GM23338 (cell line): Measurements from ENCODE around the gene TENM4. TPM values are rescaled to one million over a fixed set of nuclear protein-coding genes. Genes with fewer than 3 reads are reported as not detected.

ENCODE experiments used
- ATAC-seq: fragments of 200-7000 bp; cut with Tn5 transposase; 3 replicates; pipeline ENCODE4 v1.9.1; 2020
- DNase-seq: peaks from one replicate; pipeline ENCODE4 v3.0.0-alpha.2; 2015; ENCODE audit warnings: low spot score
- H2AFZ ChIP-seq: fragments of 200-600 bp; sonication (generic); 2 replicates; pipeline ENCODE4 v1.8.0; 2016; ENCODE audit warnings: antibody characterized with exemption, mild to moderate bottlenecking, moderate library complexity
- H3F3A ChIP-seq: fragments of 200-600 bp; sonication (generic); replicated peaks from 2 replicates; pipeline ENCODE4 v1.8.0; 2017; ENCODE audit warnings: antibody characterized with exemption, mixed run types, low read depth
- H3K27ac ChIP-seq: fragments of 200-600 bp; sonication (generic); 2 replicates; pipeline ENCODE4 v1.6.1; 2016; ENCODE audit warnings: low read depth
- H3K27me3 ChIP-seq: fragments of 200-600 bp; sonication (generic); 2 replicates; pipeline ENCODE4 v1.8.0; 2016; ENCODE audit warnings: mild to moderate bottlenecking, mixed run types, moderate library complexity; ENCODE audit not compliant: insufficient read depth
- H3K36me3 ChIP-seq: fragments of 200-600 bp; sonication (generic); 2 replicates; pipeline ENCODE4 v1.8.0; 2016; ENCODE audit warnings: mild to moderate bottlenecking; ENCODE audit not compliant: insufficient read depth
- H3K4me1 ChIP-seq: fragments of 200-600 bp; sonication (generic); 2 replicates; pipeline ENCODE4 v1.8.0; 2016; ENCODE audit warnings: mild to moderate bottlenecking, moderate library complexity; ENCODE audit not compliant: insufficient read depth
- H3K4me2 ChIP-seq: fragments of 200-600 bp; sonication (generic); 2 replicates; pipeline ENCODE4 v1.7.1; 2017; ENCODE audit warnings: mixed run types
- H3K4me3 ChIP-seq: fragments of 200-600 bp; sonication (generic); 2 replicates; pipeline ENCODE4 v1.6.1; 2016; ENCODE audit warnings: mixed run types
- H3K79me2 ChIP-seq: fragments of 200-600 bp; sonication (generic); replicated peaks from 2 replicates; pipeline ENCODE4 v1.8.0; 2017; ENCODE audit warnings: mild to moderate bottlenecking; ENCODE audit not compliant: insufficient read depth
- H3K9me2 ChIP-seq: fragments of 200-600 bp; sonication (generic); 2 replicates; pipeline ENCODE4 v1.8.0; 2017; ENCODE audit not compliant: insufficient read depth
- H4K20me1 ChIP-seq: fragments of 200-600 bp; sonication (generic); replicated peaks from 2 replicates; pipeline ENCODE4 v1.8.0; 2017; ENCODE audit warnings: mild to moderate bottlenecking; ENCODE audit not compliant: insufficient read depth
- H3K27ac Mint-ChIP-seq: 2 replicates; pipeline ENCODE4 v1.8.0; 2020; ENCODE audit warnings: inconsistent platforms, mild to moderate bottlenecking, moderate library complexity, mixed read lengths
- H3K27me3 Mint-ChIP-seq: 3 replicates; pipeline ENCODE4 v1.8.0; 2022; ENCODE audit warnings: low read depth, mild to moderate bottlenecking, moderate library complexity, mixed read lengths, inconsistent platforms; ENCODE audit not compliant: insufficient read depth, poor library complexity
- H3K36me3 Mint-ChIP-seq: 3 replicates; pipeline ENCODE4 v1.8.0; 2021; ENCODE audit warnings: low read depth, mild to moderate bottlenecking, inconsistent platforms, moderate library complexity, mixed read lengths
- H3K4me1 Mint-ChIP-seq: 3 replicates; pipeline ENCODE4 v1.8.0; 2020; ENCODE audit warnings: mild to moderate bottlenecking, inconsistent platforms, mixed read lengths
- H3K4me3 Mint-ChIP-seq: 3 replicates; pipeline ENCODE4 v1.8.0; 2021; ENCODE audit warnings: moderate library complexity, mild to moderate bottlenecking, inconsistent platforms, mixed read lengths
- H3K9me3 Mint-ChIP-seq: 3 replicates; pipeline ENCODE4 v1.8.0; 2020; ENCODE audit warnings: moderate library complexity, mild to moderate bottlenecking, inconsistent platforms, mixed read lengths
- EZH2 ChIP-seq: fragments of 200-600 bp; sonication (generic); IDR thresholded peaks from one replicate; pipeline ENCODE4 v1.8.0; 2017; ENCODE audit warnings: antibody characterized with exemption, mild to moderate bottlenecking, low read depth; ENCODE audit not compliant: unreplicated experiment
- EZH2phosphoT487 ChIP-seq: fragments of 200-600 bp; sonication (generic); IDR thresholded peaks from one replicate; pipeline ENCODE4 v1.8.1; 2018; ENCODE audit warnings: antibody characterized with exemption; ENCODE audit not compliant: unreplicated experiment
- POLR2AphosphoS5 ChIP-seq: IDR thresholded peaks from 2 replicates; pipeline ENCODE4 v1.6.1; 2016; ENCODE audit warnings: antibody characterized with exemption, low read depth
- ZNF331 ChIP-seq: fragments of 250-450 bp; sonication (Bioruptor Pico); IDR thresholded peaks from 2 replicates; pipeline ENCODE4 v1.5.0; 2020; ENCODE audit warnings: low read depth, mild to moderate bottlenecking, moderate library complexity
- polyA plus RNA-seq: library from polyadenylated mRNA; unstranded; fragments of >200 nt; fragmentation: Nextera tagmentation; extraction: Ambion mirVana; gene quantifications from 2 replicates; pipeline ENCODE4 v1.2.1, GENCODE V29; 2016
- total RNA-seq: library from RNA; depleted of rRNA; stranded (reverse); fragments of >200 nt; shearing (Covaris generic); gene quantifications from 2 replicates; pipeline ENCODE4 v1.2.3, GENCODE V29; 2014
- TF ChIP-seq, protein P1 (sequence below): fragments of 250-450 bp; sonication (Bioruptor Pico); IDR thresholded peaks from 2 replicates; pipeline ENCODE4 v1.5.0; 2020; ENCODE audit warnings: mild to moderate bottlenecking, moderate library complexity
- TF ChIP-seq, protein P2 (sequence below): IDR thresholded peaks from 2 replicates; pipeline ENCODE4 v1.6.1; 2016; ENCODE audit warnings: antibody characterized with exemption
- TF ChIP-seq, protein P3 (sequence below), 2 experiments: fragments of 200-600 bp in 1 of 2; sonication (generic) in 1 of 2; conservative IDR thresholded peaks; 2 replicates each; pipeline versions ENCODE4 v1.5.1 to v1.6.1; 2016 to 2017; ENCODE audit warnings: antibody characterized with exemption in 2 of 2, low read depth in 2 of 2, mild to moderate bottlenecking in 2 of 2, moderate library complexity in 1 of 2

TENM4 gene
- total and polyA plus RNA-seq, 2 experiments from 2014 or later = 7.3 TPM

DNA sequence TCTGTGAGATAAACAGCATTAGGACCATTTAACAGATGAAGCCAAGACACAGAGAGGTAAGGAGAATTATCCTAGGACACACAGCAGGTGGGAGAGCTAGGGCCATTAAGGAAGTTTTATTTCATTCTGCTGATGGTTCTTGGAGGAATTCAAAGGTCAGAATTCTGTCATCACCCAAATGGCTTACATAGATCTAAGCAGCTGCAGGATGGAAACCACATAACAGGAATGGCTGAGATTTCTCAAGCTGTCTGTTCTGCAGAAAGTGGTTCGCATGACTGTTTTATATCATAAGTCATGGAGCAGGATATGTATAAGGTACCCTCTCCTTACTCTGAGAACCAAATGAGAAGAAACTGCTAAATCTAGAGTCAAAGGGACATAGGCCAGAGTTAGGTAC is 702.9 kb downstream of the TENM4 start:
- no peak overlapping the region for H3K27ac Mint-ChIP-seq
- no peak overlapping the region for H3K4me3 Mint-ChIP-seq
- H2AFZ ChIP-seq = no peak overlapping the region
- ATAC-seq (no peak), DNase-seq (no peak)
- H4K20me1 ChIP-seq = no peaks in the 10 kb centered on the region
- no peaks in the 10 kb centered on the region for H3K36me3 Mint-ChIP-seq
- H3K9me3 Mint-ChIP-seq = no peaks in the 10 kb centered on the region
- H3K27me3 Mint-ChIP-seq = peaks cover 3% of the 10 kb centered on the region
- H3K4me1 Mint-ChIP-seq = peaks cover 5% of the 10 kb centered on the region
- H3K4me3 ChIP-seq = no peak overlapping the region
- no peaks in the 10 kb centered on the region for H3K4me1 ChIP-seq
- H3F3A ChIP-seq = no peaks in the 10 kb centered on the region
- no peak overlapping the region for H3K27ac ChIP-seq
- no peaks in the 10 kb centered on the region for H3K79me2 ChIP-seq
- no peaks in the 10 kb centered on the region for H3K36me3 ChIP-seq
- TF ChIP-seq, protein P1, sequence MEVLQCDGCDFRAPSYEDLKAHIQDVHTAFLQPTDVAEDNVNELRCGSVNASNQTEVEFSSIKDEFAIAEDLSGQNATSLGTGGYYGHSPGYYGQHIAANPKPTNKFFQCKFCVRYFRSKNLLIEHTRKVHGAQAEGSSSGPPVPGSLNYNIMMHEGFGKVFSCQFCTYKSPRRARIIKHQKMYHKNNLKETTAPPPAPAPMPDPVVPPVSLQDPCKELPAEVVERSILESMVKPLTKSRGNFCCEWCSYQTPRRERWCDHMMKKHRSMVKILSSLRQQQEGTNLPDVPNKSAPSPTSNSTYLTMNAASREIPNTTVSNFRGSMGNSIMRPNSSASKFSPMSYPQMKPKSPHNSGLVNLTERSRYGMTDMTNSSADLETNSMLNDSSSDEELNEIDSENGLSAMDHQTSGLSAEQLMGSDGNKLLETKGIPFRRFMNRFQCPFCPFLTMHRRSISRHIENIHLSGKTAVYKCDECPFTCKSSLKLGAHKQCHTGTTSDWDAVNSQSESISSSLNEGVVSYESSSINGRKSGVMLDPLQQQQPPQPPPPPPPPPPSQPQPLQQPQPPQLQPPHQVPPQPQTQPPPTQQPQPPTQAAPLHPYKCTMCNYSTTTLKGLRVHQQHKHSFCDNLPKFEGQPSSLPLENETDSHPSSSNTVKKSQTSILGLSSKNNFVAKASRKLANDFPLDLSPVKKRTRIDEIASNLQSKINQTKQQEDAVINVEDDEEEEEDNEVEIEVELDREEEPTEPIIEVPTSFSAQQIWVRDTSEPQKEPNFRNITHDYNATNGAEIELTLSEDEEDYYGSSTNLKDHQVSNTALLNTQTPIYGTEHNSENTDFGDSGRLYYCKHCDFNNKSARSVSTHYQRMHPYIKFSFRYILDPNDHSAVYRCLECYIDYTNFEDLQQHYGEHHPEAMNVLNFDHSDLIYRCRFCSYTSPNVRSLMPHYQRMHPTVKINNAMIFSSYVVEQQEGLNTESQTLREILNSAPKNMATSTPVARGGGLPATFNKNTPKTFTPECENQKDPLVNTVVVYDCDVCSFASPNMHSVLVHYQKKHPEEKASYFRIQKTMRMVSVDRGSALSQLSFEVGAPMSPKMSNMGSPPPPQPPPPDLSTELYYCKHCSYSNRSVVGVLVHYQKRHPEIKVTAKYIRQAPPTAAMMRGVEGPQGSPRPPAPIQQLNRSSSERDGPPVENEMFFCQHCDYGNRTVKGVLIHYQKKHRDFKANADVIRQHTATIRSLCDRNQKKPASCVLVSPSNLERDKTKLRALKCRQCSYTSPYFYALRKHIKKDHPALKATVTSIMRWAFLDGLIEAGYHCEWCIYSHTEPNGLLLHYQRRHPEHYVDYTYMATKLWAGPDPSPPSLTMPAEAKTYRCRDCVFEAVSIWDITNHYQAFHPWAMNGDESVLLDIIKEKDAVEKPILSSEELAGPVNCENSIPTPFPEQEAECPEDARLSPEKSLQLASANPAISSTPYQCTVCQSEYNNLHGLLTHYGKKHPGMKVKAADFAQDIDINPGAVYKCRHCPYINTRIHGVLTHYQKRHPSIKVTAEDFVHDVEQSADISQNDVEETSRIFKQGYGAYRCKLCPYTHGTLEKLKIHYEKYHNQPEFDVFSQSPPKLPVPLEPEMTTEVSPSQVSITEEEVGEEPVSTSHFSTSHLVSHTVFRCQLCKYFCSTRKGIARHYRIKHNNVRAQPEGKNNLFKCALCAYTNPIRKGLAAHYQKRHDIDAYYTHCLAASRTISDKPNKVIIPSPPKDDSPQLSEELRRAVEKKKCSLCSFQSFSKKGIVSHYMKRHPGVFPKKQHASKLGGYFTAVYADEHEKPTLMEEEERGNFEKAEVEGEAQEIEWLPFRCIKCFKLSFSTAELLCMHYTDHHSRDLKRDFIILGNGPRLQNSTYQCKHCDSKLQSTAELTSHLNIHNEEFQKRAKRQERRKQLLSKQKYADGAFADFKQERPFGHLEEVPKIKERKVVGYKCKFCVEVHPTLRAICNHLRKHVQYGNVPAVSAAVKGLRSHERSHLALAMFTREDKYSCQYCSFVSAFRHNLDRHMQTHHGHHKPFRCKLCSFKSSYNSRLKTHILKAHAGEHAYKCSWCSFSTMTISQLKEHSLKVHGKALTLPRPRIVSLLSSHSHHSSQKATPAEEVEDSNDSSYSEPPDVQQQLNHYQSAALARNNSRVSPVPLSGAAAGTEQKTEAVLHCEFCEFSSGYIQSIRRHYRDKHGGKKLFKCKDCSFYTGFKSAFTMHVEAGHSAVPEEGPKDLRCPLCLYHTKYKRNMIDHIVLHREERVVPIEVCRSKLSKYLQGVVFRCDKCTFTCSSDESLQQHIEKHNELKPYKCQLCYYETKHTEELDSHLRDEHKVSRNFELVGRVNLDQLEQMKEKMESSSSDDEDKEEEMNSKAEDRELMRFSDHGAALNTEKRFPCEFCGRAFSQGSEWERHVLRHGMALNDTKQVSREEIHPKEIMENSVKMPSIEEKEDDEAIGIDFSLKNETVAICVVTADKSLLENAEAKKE (CRISPR knock-in tag) = no peak
- TF ChIP-seq ZNF331 (CRISPR knock-in tag) (no peak), EZH2 (no peak), POLR2AphosphoS5 (no peak), EZH2phosphoT487 (no peak)
- TF ChIP-seq, protein P2, sequence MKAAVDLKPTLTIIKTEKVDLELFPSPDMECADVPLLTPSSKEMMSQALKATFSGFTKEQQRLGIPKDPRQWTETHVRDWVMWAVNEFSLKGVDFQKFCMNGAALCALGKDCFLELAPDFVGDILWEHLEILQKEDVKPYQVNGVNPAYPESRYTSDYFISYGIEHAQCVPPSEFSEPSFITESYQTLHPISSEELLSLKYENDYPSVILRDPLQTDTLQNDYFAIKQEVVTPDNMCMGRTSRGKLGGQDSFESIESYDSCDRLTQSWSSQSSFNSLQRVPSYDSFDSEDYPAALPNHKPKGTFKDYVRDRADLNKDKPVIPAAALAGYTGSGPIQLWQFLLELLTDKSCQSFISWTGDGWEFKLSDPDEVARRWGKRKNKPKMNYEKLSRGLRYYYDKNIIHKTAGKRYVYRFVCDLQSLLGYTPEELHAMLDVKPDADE = no peak
- TF ChIP-seq, protein P3, sequence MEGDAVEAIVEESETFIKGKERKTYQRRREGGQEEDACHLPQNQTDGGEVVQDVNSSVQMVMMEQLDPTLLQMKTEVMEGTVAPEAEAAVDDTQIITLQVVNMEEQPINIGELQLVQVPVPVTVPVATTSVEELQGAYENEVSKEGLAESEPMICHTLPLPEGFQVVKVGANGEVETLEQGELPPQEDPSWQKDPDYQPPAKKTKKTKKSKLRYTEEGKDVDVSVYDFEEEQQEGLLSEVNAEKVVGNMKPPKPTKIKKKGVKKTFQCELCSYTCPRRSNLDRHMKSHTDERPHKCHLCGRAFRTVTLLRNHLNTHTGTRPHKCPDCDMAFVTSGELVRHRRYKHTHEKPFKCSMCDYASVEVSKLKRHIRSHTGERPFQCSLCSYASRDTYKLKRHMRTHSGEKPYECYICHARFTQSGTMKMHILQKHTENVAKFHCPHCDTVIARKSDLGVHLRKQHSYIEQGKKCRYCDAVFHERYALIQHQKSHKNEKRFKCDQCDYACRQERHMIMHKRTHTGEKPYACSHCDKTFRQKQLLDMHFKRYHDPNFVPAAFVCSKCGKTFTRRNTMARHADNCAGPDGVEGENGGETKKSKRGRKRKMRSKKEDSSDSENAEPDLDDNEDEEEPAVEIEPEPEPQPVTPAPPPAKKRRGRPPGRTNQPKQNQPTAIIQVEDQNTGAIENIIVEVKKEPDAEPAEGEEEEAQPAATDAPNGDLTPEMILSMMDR (conservative IDR thresholded peaks at IDR 0.05; ENCODE audit: low read depth in 2 of 2) = no peak
- H3K9me2 ChIP-seq = peaks cover 6% of the 10 kb centered on the region
- no peaks in the 10 kb centered on the region for H3K27me3 ChIP-seq
- H3K4me2 ChIP-seq = no peak overlapping the region
